WTC11 (cell line): ENCODE data around the gene UTF1. TPM values are rescaled to one million over a fixed set of nuclear protein-coding genes. Genes with fewer than 3 reads are reported as not detected.

Experiments used
- ATAC-seq: fragments of 200-7000 bp; cut with Tn5 transposase; 2 replicates; pipeline ENCODE4 v1.10.0; 2021; ENCODE audit warnings: mild to moderate bottlenecking, moderate library complexity
- CTCF ChIA-PET: fragments of 300-600 bp; sonication (Branson Sonifier 250); formaldehyde crosslinking; loops from one replicate; lab custom pipeline; 2021; ENCODE audit warnings: antibody characterized with exemption; lab: Charles Lee
- POLR2A ChIA-PET: fragments of 350-600 bp; sonication (Branson Sonifier 250); formaldehyde crosslinking; loops from one replicate; lab custom pipeline; 2021; ENCODE audit warnings: antibody characterized with exemption; lab: Charles Lee
- DNase-seq: peaks from one replicate; pipeline ENCODE4 v3.0.0; 2021; ENCODE audit warnings: low spot score
- H3K27ac Mint-ChIP-seq: 2 replicates; pipeline ENCODE4 v1.8.0; 2021; ENCODE audit warnings: mixed read lengths
- H3K27me3 Mint-ChIP-seq: 2 replicates; pipeline ENCODE4 v1.8.0; 2021; ENCODE audit warnings: low read depth, mild to moderate bottlenecking, moderate library complexity, mixed read lengths
- H3K36me3 Mint-ChIP-seq: 2 replicates; pipeline ENCODE4 v1.8.0; 2021; ENCODE audit warnings: mixed read lengths
- H3K4me1 Mint-ChIP-seq: 2 replicates; pipeline ENCODE4 v1.8.0; 2022; ENCODE audit warnings: mixed read lengths
- H3K4me3 Mint-ChIP-seq: 2 replicates; pipeline ENCODE4 v1.8.0; 2021; ENCODE audit warnings: mild to moderate bottlenecking, moderate library complexity, mixed read lengths
- H3K9me3 Mint-ChIP-seq: 2 replicates; pipeline ENCODE4 v1.8.0; 2021; ENCODE audit warnings: mixed read lengths
- E2F5 ChIP-seq: sonication (generic); formaldehyde crosslinking; IDR thresholded peaks from 2 replicates; pipeline ENCODE4 v1.8.1; 2022; ENCODE audit warnings: mild to moderate bottlenecking, moderate library complexity, missing genetic modification reagents
- GTF2I ChIP-seq: fragments of 250-450 bp; sonication (Bioruptor Pico); conservative IDR thresholded peaks from 2 replicates; pipeline ENCODE4 v1.4.0; 2021; ENCODE audit warnings: mild to moderate bottlenecking
- HMGA2 ChIP-seq: fragments of 250-450 bp; sonication (Bioruptor Pico); IDR thresholded peaks from 2 replicates; pipeline ENCODE4 v1.4.0; 2021; ENCODE audit warnings: mild to moderate bottlenecking, moderate library complexity
- NFATC4 ChIP-seq: fragments of 250-450 bp; sonication (Bioruptor Pico); IDR thresholded peaks from 2 replicates; pipeline ENCODE4 v1.9.0; 2021; ENCODE audit warnings: mild to moderate bottlenecking
- PRDM15 ChIP-seq: sonication (generic); formaldehyde crosslinking; IDR thresholded peaks from 2 replicates; pipeline ENCODE4 v1.8.0; 2022; ENCODE audit warnings: missing genetic modification reagents
- SMAD3 ChIP-seq: sonication (generic); formaldehyde crosslinking; IDR thresholded peaks from 2 replicates; pipeline ENCODE4 v1.8.0; 2022; ENCODE audit warnings: missing genetic modification reagents, mild to moderate bottlenecking, borderline replicate concordance
- TCF7 ChIP-seq: sonication (generic); formaldehyde crosslinking; IDR thresholded peaks from 2 replicates; pipeline ENCODE4 v1.8.0; 2022; ENCODE audit warnings: mild to moderate bottlenecking, low read depth, missing genetic modification reagents, moderate library complexity
- TP53 ChIP-seq: sonication (generic); formaldehyde crosslinking; IDR thresholded peaks from 2 replicates; pipeline ENCODE4 v1.8.1; 2023; ENCODE audit warnings: mild to moderate bottlenecking, missing genetic modification reagents
- USF2 ChIP-seq: sonication (generic); formaldehyde crosslinking; IDR thresholded peaks from 2 replicates; pipeline ENCODE4 v1.8.1; 2023; ENCODE audit warnings: mild to moderate bottlenecking, missing genetic modification reagents, moderate library complexity
- ZBTB21 ChIP-seq: sonication (generic); formaldehyde crosslinking; IDR thresholded peaks from 2 replicates; pipeline ENCODE4 v1.8.1; 2023; ENCODE audit warnings: mild to moderate bottlenecking, missing genetic modification reagents, borderline replicate concordance
- ZNF121 ChIP-seq: sonication (generic); formaldehyde crosslinking; IDR thresholded peaks from 2 replicates; pipeline ENCODE4 v1.8.0; 2023; ENCODE audit warnings: missing genetic modification reagents
- ZNF232 ChIP-seq: sonication (generic); formaldehyde crosslinking; IDR thresholded peaks from 2 replicates; pipeline ENCODE4 v1.8.0; 2022; ENCODE audit warnings: mild to moderate bottlenecking, missing genetic modification reagents
- total RNA-seq: library from RNA; stranded (reverse); gene quantifications from 3 replicates; pipeline ENCODE4 v1.2.3, GENCODE V29; 2021
- TF ChIP-seq, protein P1 (sequence below): fragments of 250-450 bp; sonication (Bioruptor Pico); conservative IDR thresholded peaks from 2 replicates; pipeline ENCODE4 v1.9.0; 2021; ENCODE audit warnings: mild to moderate bottlenecking
- TF ChIP-seq, protein P2 (sequence below): sonication (generic); formaldehyde crosslinking; IDR thresholded peaks from 2 replicates; pipeline ENCODE4 v1.8.1; 2022; ENCODE audit warnings: mild to moderate bottlenecking, missing genetic modification reagents, moderate library complexity, borderline replicate concordance
- TF ChIP-seq, protein P3 (sequence below): fragments of 250-450 bp; sonication (Bioruptor Pico); IDR thresholded peaks from 2 replicates; pipeline ENCODE4 v1.9.0; 2021; ENCODE audit warnings: mild to moderate bottlenecking

UTF1 gene
- total RNA-seq, 1 experiment from 2014 or later: 196 TPM

GRCh38 chr10:133239990-133240389, 10.0 kb downstream of the UTF1 start (continued):
- TF ChIP-seq, protein P1, sequence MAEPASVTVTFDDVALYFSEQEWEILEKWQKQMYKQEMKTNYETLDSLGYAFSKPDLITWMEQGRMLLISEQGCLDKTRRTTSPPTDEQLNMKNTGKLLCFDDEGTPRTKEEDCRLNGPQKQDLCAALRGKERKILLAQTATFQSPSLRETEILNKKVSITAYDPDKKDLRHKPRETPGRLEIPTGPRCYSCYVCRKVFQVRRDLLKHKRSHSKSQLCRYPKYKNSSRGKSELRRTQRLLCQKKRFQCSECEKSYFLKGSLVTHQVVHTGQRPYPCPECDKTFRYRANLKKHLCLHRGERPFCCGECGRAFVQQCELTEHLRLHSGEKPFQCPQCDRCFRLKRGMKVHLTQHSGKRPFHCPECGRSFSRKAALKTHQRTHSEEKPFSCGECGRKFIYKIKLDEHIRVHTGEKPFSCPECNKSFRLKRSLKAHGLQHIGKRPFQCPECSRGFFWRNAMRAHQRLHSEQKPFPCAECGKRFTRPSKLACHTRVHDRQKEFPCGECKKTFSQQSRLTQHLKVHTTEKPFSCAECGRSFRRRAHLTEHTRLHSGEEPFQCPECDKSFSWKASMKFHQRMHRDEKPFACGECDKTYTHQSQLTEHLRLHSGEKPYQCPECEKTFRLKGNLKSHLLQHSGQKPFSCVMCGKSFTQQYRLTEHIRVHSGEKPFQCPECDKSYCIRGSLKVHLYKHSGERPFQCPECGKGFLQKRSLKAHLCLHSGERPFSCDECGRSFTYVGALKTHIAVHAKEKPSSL: no peak
- TF ChIP-seq USF2 (CRISPR knock-in tag) (no peak), NFATC4 (CRISPR knock-in tag) (no peak)
- TF ChIP-seq, all 79 proteins: peak for 0

GRCh38 chr10:133241501-133242205, 11.6 kb downstream of the UTF1 start:
- no peak for TF ChIP-seq HMGA2 (CRISPR knock-in tag)
- Mint-ChIP-seq H3K27ac (peak overlapping the region; percentile 36; the same call in 1 of the 2 replicates), H3K4me1 (peaks cover 40% of the 10 kb centered on the region), H3K27me3 (peaks cover 23% of the 10 kb centered on the region), H3K36me3 (peaks cover 11% of the 10 kb centered on the region), H3K9me3 (no peaks in the 10 kb centered on the region), H3K4me3 (no peak overlapping the region)
- POLR2A ChIA-PET: no interaction called here
- no peak for DNase-seq
- CTCF ChIA-PET: interaction anchor here (0.6 kb wide), 1 partner anchor 16 kb away, joined by 3 read pairs; no protein-coding TSS in a partner anchor
- ATAC-seq: no peak

DNA sequence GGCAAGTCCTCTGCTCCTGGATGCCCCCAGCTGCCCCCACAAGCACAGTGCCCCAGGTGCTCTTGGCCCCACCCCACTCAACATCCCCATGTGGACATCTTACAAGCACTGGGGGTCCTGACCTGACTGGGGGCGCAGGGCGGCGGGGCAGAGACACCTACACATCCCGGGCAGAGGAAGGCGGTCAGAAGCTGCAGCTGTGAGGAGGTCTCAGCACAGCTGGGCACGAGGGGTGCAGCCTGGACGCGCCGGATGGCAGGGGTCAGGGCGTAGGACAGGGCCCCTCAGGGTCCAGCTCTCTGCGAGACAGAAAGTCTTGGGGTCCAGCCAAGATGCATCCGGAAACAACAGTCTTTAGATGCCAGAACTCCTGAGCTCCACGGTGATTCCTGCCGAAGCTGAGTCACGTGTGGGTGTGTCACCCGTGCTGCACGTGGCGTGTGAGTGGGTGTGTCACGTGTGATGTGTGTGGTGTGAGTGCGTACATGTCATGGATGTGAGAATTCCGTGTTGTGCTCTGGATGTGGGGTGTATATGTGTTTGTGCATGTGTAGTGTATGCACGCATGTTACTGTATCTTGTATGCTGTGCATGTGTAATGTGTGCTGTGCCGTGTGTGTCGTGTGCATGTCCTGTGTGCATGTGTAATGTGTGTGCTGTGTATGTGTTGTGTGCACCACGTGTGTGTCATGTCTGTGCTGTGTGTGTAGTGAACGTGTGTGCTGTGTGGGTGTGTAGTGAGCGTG, 12.8 kb downstream of the UTF1 start:
- ATAC-seq: no peak
- no peak for DNase-seq
- Mint-ChIP-seq H3K27ac (peak overlapping the region; percentile 93), H3K36me3 (peaks cover 11% of the 10 kb centered on the region), H3K4me1 (peaks cover 50% of the 10 kb centered on the region), H3K9me3 (no peaks in the 10 kb centered on the region), H3K27me3 (peaks cover 16% of the 10 kb centered on the region), H3K4me3 (no peak overlapping the region)
- ChIA-PET CTCF (no interaction called here), POLR2A (no interaction called here)
- TF ChIP-seq SMAD3 (CRISPR knock-in tag): no peak
- 0 out of 2 replicates have a peak, but pooled peaks have one; percentile 3 for TF ChIP-seq ZNF121 (CRISPR knock-in tag)
- TF ChIP-seq, protein P2, sequence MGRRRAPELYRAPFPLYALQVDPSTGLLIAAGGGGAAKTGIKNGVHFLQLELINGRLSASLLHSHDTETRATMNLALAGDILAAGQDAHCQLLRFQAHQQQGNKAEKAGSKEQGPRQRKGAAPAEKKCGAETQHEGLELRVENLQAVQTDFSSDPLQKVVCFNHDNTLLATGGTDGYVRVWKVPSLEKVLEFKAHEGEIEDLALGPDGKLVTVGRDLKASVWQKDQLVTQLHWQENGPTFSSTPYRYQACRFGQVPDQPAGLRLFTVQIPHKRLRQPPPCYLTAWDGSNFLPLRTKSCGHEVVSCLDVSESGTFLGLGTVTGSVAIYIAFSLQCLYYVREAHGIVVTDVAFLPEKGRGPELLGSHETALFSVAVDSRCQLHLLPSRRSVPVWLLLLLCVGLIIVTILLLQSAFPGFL: no peak
- no peak for TF ChIP-seq E2F5 (CRISPR knock-in tag)
- no peak for TF ChIP-seq NFATC4 (CRISPR knock-in tag)
- TF ChIP-seq GTF2I (CRISPR knock-in tag): no peak
- TF ChIP-seq, protein P3, sequence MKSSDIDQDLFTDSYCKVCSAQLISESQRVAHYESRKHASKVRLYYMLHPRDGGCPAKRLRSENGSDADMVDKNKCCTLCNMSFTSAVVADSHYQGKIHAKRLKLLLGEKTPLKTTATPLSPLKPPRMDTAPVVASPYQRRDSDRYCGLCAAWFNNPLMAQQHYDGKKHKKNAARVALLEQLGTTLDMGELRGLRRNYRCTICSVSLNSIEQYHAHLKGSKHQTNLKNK: peak; percentile 87
- peak; percentile 13; the same call in 1 of the 2 replicates for TF ChIP-seq TCF7
- TF ChIP-seq ZNF232 (CRISPR knock-in tag): no peak
- TF ChIP-seq PRDM15 (CRISPR knock-in tag): 0 out of 2 replicates have a peak, but pooled peaks have one; percentile 10
- TF ChIP-seq TP53 (CRISPR knock-in tag): no peak
- TF ChIP-seq ZBTB21 (CRISPR knock-in tag): no peak
